T47D (cell line): ENCODE measurements around the gene ALOX15.
"Not testable (repeated sequence)": the region's sequence is repeated elsewhere in the genome, so short reads cannot be mapped to it uniquely, and the experiment has no call there.

Experiments used
- DNase-seq, 2 experiments: peaks; one replicate each; pipeline versions ENCODE4 v3.0.0 to v3.0.0-alpha.2; 2011 to 2012; ENCODE audit warnings: low read depth in 1 of 2, low spot score in 1 of 2
- JUND ChIP-seq: IDR thresholded peaks from 2 replicates; pipeline ENCODE4 v1.6.1; 2012; ENCODE audit warnings: low read depth
- in situ Hi-C: cut with HindIII; loops from 2 replicates; pipeline ENCODE4 v1.10.0; 2016; ENCODE audit warnings: low sequenced_read_pairs, low pct_unique_long_range_greater_than_20kb

The ALOX15 gene

DNA sequence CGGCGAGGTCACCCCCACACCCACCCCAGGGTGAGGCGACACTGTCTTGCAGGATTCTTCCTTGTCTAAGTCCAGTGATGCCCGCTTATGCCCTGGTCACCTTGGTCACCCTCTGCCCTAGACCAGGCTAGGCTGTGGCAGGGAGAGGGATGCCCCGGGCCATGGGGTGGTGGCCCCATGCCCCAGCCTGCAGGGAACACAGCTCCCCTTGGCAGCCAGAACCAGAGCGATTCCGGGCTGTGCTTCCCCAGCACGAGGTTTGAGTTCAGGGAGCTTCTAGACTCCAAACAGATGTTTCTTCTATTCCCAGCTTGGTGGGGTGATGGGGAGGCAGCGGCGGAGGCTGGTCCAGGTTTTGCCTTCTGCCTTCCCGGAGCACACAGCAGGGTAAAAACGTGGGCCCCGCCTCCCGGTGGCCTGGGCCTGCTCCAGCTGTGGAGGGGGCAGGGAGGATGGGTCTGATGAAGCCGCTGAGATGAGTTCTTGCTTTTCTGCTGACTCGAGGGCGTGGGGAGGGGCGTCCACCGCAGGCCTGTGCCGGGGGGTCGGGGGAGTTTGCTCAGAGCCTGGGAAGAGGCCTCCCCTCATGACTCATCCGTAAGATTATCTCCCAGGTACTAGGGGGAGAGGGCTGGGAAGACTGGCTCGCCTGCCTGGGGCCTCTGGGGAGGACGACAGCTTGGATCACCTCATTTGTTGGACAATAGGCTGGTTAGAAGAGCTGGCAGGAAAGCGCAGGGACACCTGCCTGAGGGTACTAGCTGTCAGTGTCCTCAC is 41.8 kb downstream of the ALOX15 start:
- no peak for TF ChIP-seq JUND
- DNase-seq = no peak
- in situ Hi-C loops = no loop called here

GRCh38 chr17:4598776-4599504 is 42.5 kb downstream of the ALOX15 start:
- in situ Hi-C loops = no loop called here
- no peak for TF ChIP-seq JUND
- no peak for DNase-seq

GRCh38 chr17:4597975-4598374 is 43.5 kb downstream of the ALOX15 start:
- no peak for TF ChIP-seq JUND
- in situ Hi-C loops = no loop called here
- no peak for DNase-seq

- in situ Hi-C loops = no loop called here
- no peak for TF ChIP-seq JUND
- no peak for DNase-seq
Observed at GRCh38 chr17:4596636-4597380, 44.7 kb downstream of the ALOX15 start.

DNA sequence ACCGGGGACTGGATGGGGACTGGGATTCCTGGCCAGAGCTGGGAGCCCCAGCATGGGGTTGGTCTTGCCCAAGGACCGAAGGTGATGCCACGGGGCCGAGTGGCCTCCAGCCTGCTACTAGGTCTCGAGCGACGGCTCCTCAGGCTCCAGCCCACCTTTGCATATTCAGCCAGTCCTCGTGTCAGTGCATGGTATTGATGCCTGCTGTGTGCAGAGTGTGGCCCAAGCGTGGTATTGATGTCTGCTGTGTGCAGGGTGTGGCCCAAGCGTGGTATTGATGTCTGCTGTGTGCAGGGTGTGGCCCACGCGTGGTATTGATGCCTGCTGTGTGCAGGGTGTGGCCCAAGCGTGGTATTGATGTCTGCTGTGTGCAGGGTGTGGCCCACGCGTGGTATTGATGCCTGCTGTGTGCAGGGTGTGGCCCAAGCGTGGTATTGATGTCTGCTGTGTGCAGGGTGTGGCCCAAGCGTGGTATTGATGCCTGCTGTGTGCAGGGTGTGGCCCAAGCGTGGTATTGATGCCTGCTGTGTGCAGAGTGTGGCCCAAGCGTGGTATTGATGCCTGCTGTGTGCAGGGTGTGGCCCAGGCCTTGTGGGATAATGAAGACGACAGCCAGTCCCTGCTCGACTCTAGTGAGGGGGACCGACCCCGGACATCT is 45.7 kb downstream of the ALOX15 start:
- DNase-seq, in situ Hi-C loops: not testable (repeated sequence)

DNA sequence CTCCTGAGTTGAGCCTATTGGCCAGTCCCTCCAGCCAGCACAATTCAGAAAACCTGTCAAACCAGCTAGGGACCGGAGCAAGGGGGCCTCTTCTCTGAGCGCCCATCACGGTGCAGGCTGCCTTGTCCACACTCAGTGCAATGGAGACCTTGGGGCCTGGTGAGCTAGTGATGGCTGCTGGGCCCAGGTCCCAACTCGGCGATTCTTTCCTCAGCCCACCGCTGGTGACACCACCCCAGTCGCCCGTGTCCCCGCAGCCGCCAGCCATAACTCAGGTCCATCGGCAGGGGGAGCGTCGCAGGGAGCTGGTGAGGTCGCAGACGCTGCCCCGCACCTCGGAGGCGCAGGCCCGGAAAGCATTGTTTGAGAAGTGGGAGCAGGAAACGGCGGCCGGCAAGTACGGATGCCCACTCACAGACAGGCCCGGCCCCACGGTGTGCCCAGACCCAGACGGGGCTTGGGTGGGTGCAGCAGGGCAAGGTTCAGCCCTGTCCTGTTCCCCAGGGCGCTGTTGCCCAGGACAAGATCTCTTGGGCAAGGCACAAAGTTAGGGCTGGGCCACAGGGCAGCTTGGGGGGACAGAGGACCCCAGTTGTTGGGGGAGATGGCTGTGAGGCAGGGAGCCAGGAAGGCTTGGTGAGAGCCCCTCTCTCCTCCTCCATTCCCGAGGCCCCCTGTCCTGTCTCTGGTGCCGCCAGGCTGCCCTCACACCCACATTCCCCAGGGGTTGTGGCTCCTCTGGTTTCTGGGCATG is 46.4 kb downstream of the ALOX15 start:
- TF ChIP-seq JUND = no peak
- in situ Hi-C loops = no loop called here
- no peak for DNase-seq

- DNase-seq = no peak
- in situ Hi-C loops = no loop called here
- no peak for TF ChIP-seq JUND
Observed at GRCh38 chr17:4594406-4594805, 47.1 kb downstream of the ALOX15 start.

- in situ Hi-C loops = no loop called here
- no peak for TF ChIP-seq JUND
- no peak for DNase-seq
Observed at GRCh38 chr17:4593021-4593421, 48.5 kb downstream of the ALOX15 start.

- no peak for DNase-seq
- TF ChIP-seq JUND = no peak
- in situ Hi-C loops = no loop called here
Observed at GRCh38 chr17:4592240-4593005, 49.1 kb downstream of the ALOX15 start.

- in situ Hi-C loops = no loop called here
- TF ChIP-seq JUND = no peak
- no peak for DNase-seq
Observed at GRCh38 chr17:4591529-4591928, 49.9 kb downstream of the ALOX15 start.

- in situ Hi-C loops = no loop called here
- DNase-seq = no peak
- no peak for TF ChIP-seq JUND
Observed at GRCh38 chr17:4590981-4591453, 50.5 kb downstream of the ALOX15 start.

GRCh38 chr17:4590042-4590441 is 51.4 kb downstream of the ALOX15 start:
- DNase-seq, in situ Hi-C loops: not testable (repeated sequence)
